Keratinocyte (primary cell): Measurements from ENCODE around the gene PHLPP1. TPM values are rescaled to one million over a fixed set of nuclear protein-coding genes. Genes with fewer than 3 reads are reported as not detected.
A peak's percentile ranks its signal among the peaks of the same experiment; 100 is the strongest.

Experiments used
- DNase-seq: peaks from one replicate; pipeline ENCODE4 v3.0.0-alpha.2; 2011; ENCODE audit warnings: low read depth, missing footprints, low spot score
- FAIRE-seq: peaks from 2 replicates; lab custom pipeline; 2011; peaks lifted over from hg19 to GRCh38; lab: Jason Lieb, UNC
- H2AFZ ChIP-seq: 2 replicates; pipeline ENCODE4 v1.6.0; 2012; ENCODE audit warnings: low read length, control low read depth, inconsistent platforms; ENCODE audit not compliant: control insufficient read depth
- H3K27ac ChIP-seq: 2 replicates; pipeline ENCODE4 v1.5.1; 2011; ENCODE audit warnings: low read length; ENCODE audit not compliant: control insufficient read depth, insufficient read depth
- H3K27me3 ChIP-seq: 3 replicates; pipeline ENCODE4 v1.6.0; 2011; ENCODE audit warnings: low read length; ENCODE audit not compliant: control insufficient read depth, insufficient read depth; ENCODE audit errors: extremely low read depth
- H3K36me3 ChIP-seq, 2 experiments: 2 replicates in 1 of 2; 3 replicates in 1 of 2; pipeline ENCODE4 v1.5.1; 2011; ENCODE audit warnings: low read length in 2 of 2, mild to moderate bottlenecking in 1 of 2; ENCODE audit not compliant: control insufficient read depth in 2 of 2, insufficient read depth in 2 of 2; ENCODE audit errors: extremely low read depth in 1 of 2
- H3K4me1 ChIP-seq: 3 replicates; pipeline ENCODE4 v1.5.1; 2011; ENCODE audit warnings: low read length; ENCODE audit not compliant: control insufficient read depth, insufficient read depth; ENCODE audit errors: extremely low read depth
- H3K4me2 ChIP-seq: 3 replicates; pipeline ENCODE4 v1.6.0; 2011; ENCODE audit warnings: low read depth, low read length; ENCODE audit not compliant: control insufficient read depth, insufficient read depth; ENCODE audit errors: extremely low read depth
- H3K4me3 ChIP-seq, 3 experiments: fragments of 200-600 bp in 1 of 3; sonication (generic) in 1 of 3; 2 replicates in 2 of 3; 3 replicates in 1 of 3; pipeline ENCODE4 v1.5.1; 2011 to 2016; ENCODE audit warnings: low read length in 3 of 3, mild to moderate bottlenecking in 3 of 3, control low read depth in 2 of 3, inconsistent platforms in 1 of 3, low read depth in 1 of 3, mixed read lengths in 1 of 3, mixed run types in 1 of 3, moderate library complexity in 1 of 3; ENCODE audit not compliant: control insufficient read depth in 2 of 3, insufficient read depth in 2 of 3; ENCODE audit errors: extremely low read depth in 1 of 3
- H3K79me2 ChIP-seq: 2 replicates; pipeline ENCODE4 v1.6.0; 2012; ENCODE audit warnings: low read length; ENCODE audit not compliant: control insufficient read depth, insufficient read depth
- H3K9ac ChIP-seq: 3 replicates; pipeline ENCODE4 v1.6.0; 2011; ENCODE audit warnings: low read length; ENCODE audit not compliant: control insufficient read depth, insufficient read depth; ENCODE audit errors: extremely low read depth
- H3K9me1 ChIP-seq: 3 replicates; pipeline ENCODE4 v1.6.0; 2011; ENCODE audit warnings: low read length; ENCODE audit not compliant: control insufficient read depth, insufficient read depth; ENCODE audit errors: extremely low read depth
- H3K9me3 ChIP-seq: 2 replicates; pipeline ENCODE4 v1.5.1; 2012; ENCODE audit warnings: low read depth, low read length; ENCODE audit not compliant: control insufficient read depth
- H4K20me1 ChIP-seq: 3 replicates; pipeline ENCODE4 v1.6.0; 2011; ENCODE audit warnings: low read length; ENCODE audit not compliant: control insufficient read depth, insufficient read depth; ENCODE audit errors: extremely low read depth
- CTCF ChIP-seq, 3 experiments: IDR thresholded peaks in 1 of 3; conservative IDR thresholded peaks in 1 of 3; optimal IDR thresholded peaks in 1 of 3; 2 replicates in 2 of 3; 3 replicates in 1 of 3; pipeline versions ENCODE3 to v1.5.1; 2011; ENCODE audit warnings: low read length in 3 of 3, mild to moderate bottlenecking in 3 of 3, moderate library complexity in 2 of 3, control low read depth in 1 of 3, inconsistent platforms in 1 of 3; ENCODE audit not compliant: insufficient read depth in 2 of 3; ENCODE audit errors: extremely low read depth in 1 of 3
- EZH2 ChIP-seq: IDR thresholded peaks from one replicate; pipeline ENCODE4 v1.6.1; 2012; ENCODE audit warnings: inconsistent platforms, mild to moderate bottlenecking, low read length, moderate library complexity
- dilution Hi-C: fragments of 300-500 bp; cut with MboI; formaldehyde crosslinking; loops from one replicate; pipeline ENCODE4 v1.7.0; 2020; ENCODE audit warnings: low sequenced_read_pairs; ENCODE audit not compliant: extremely low pct_ligation_motif_present
- polyA plus RNA-seq, 5 experiments: library from polyadenylated mRNA; depleted of rRNA in 3 of 5; stranded (reverse) in 3 of 5; stranded (forward) in 1 of 5; unstranded in 1 of 5; fragments of >200 nt; gene quantifications; 1 replicate in 1 of 5; 2 replicates in 3 of 5; 3 replicates in 1 of 5; pipeline versions ENCODE4 v1.2.1 to v1.2.3, GENCODE V29; 2011 to 2012; ENCODE audit warnings: missing spikeins in 2 of 5, low read depth in 1 of 5, low replicate concordance in 1 of 5
- small RNA-seq, 3 experiments: library from RNA; depleted of rRNA; stranded (forward); fragments of <200 nt; gene quantifications; one replicate each; pipeline ENCODE3, GENCODE V24; 2012; ENCODE audit warnings: low read depth in 3 of 3, low replicate concordance in 1 of 3; ENCODE audit not compliant: insufficient read length in 3 of 3

PHLPP1 gene
- polyA plus RNA-seq, 1 donor (not counting 4 experiments of a cell fraction or from before 2014, with no cell fraction given), result 8.4 TPM

- H3K36me3 ChIP-seq, result no peaks in the 10 kb centered on the region
- no peak for DNase-seq
- dilution Hi-C loops, result no loop called here
- no peaks in the 10 kb centered on the region for H3K4me1 ChIP-seq
- H3K27ac ChIP-seq, result no peak overlapping the region
- H3K4me3 ChIP-seq, result no peak overlapping the region
- H3K9me3 ChIP-seq, result no peaks in the 10 kb centered on the region
- no peak overlapping the region for H3K4me2 ChIP-seq
- no peak for FAIRE-seq
- TF ChIP-seq CTCF (optimal IDR thresholded peaks at IDR 0.05 in 1 of 3, IDR thresholded peaks at IDR 0.05 in 1 of 3, conservative IDR thresholded peaks at IDR 0.05 in 1 of 3; ENCODE audit: extremely low read depth in 1 of 3, insufficient read depth in 2 of 3, low read length in 3 of 3) (peak; percentile 54 to 77 (median 63)), EZH2 (no peak)
- no peak overlapping the region for H3K9ac ChIP-seq
- no peak overlapping the region for H2AFZ ChIP-seq
- H4K20me1 ChIP-seq, result no peaks in the 10 kb centered on the region
- H3K27me3 ChIP-seq, result no peaks in the 10 kb centered on the region
- no peaks in the 10 kb centered on the region for H3K9me1 ChIP-seq
- H3K79me2 ChIP-seq, result no peaks in the 10 kb centered on the region
These were observed 310.1 kb downstream of the PHLPP1 start for GRCh38 chr18:63025251-63026090.

GRCh38 chr18:63028380-63028779, 313.0 kb downstream of the PHLPP1 start:
- TF ChIP-seq EZH2, result no peak
- no peak for TF ChIP-seq CTCF (optimal IDR thresholded peaks at IDR 0.05 in 1 of 3, IDR thresholded peaks at IDR 0.05 in 1 of 3, conservative IDR thresholded peaks at IDR 0.05 in 1 of 3; ENCODE audit: extremely low read depth in 1 of 3, insufficient read depth in 2 of 3, low read length in 3 of 3)
- Histone ChIP-seq H3K27ac (no peak overlapping the region), H3K79me2 (no peaks in the 10 kb centered on the region), H3K9me3 (no peaks in the 10 kb centered on the region), H3K4me1 (no peaks in the 10 kb centered on the region), H3K9me1 (no peaks in the 10 kb centered on the region), H4K20me1 (no peaks in the 10 kb centered on the region), H3K36me3 (no peaks in the 10 kb centered on the region), H3K4me3 (no peak overlapping the region), H3K9ac (no peak overlapping the region), H3K4me2 (no peak overlapping the region), H3K27me3 (no peaks in the 10 kb centered on the region), H2AFZ (no peak overlapping the region)
- DNase-seq, result no peak
- FAIRE-seq, result no peak
- dilution Hi-C loops, result no loop called here

Small RNA genes lying within 50 kb of the gene (small RNA-seq; reads per million reads assigned to genes)
- gene RNU6-142P, result 0 reads per million in 3 experiments

Other genes with a start within 250 kb of the PHLPP1 start
- gene ZCCHC2, start 192.5 kb upstream of the PHLPP1 start, polyA plus RNA-seq, result 12.9 to 15.3 TPM (median 14.1 TPM) in 3 replicates